Globus pallidus (tissue), 1 donor: ENCODE measurements around the gene MILR1.
"Not testable (repeated sequence)": the region's sequence is repeated elsewhere in the genome, so short reads cannot be mapped to it uniquely, and the experiment has no call there.

Source experiments
- DNase-seq: peaks from one replicate; pipeline ENCODE4 v3.0.0-alpha.2; 2015; ENCODE audit warnings: low spot score

MILR1 gene

GRCh38 chr17:64448665-64449512 is at the start of gene MILR1:
Gene MILR1, plus strand, starts transcription at chr17:64449115. Its CDS starts 54 bp downstream, at chr17:64449169.
- DNase-seq = peak; percentile 64

- no peak for DNase-seq
Measured at GRCh38 chr17:64399767-64400156, 49.2 kb upstream of the MILR1 start.

- no peak for DNase-seq
Measured at GRCh38 chr17:64400642-64401041, 48.3 kb upstream of the MILR1 start.

GRCh38 chr17:64401244-64401860 is 47.6 kb upstream of the MILR1 start:
- DNase-seq = no peak

GRCh38 chr17:64401941-64402340 is 47.0 kb upstream of the MILR1 start:
- DNase-seq = no peak

GRCh38 chr17:64402469-64402868 is 46.4 kb upstream of the MILR1 start:
- no peak for DNase-seq

- DNase-seq = no peak
Measured at GRCh38 chr17:64403881-64404460, 44.9 kb upstream of the MILR1 start.

GRCh38 chr17:64406321-64407200 is 42.4 kb upstream of the MILR1 start:
- DNase-seq = no peak

- no peak for DNase-seq
Measured at GRCh38 chr17:64410750-64411490, 38.0 kb upstream of the MILR1 start.

GRCh38 chr17:64411999-64412771 is 36.7 kb upstream of the MILR1 start:
- DNase-seq = peak; percentile 60

- DNase-seq = no peak
Measured at GRCh38 chr17:64412944-64413381, 36.0 kb upstream of the MILR1 start.

GRCh38 chr17:64413513-64413912 is 35.4 kb upstream of the MILR1 start:
- DNase-seq = no peak

GRCh38 chr17:64418506-64419339 is 30.2 kb upstream of the MILR1 start:
- DNase-seq = peak; percentile 52

GRCh38 chr17:64420143-64420670 is 28.7 kb upstream of the MILR1 start:
- DNase-seq = peak; percentile 74

- DNase-seq = not testable (repeated sequence)
Measured at GRCh38 chr17:64422121-64422520, 26.8 kb upstream of the MILR1 start.

- DNase-seq = no peak
Measured at GRCh38 chr17:64423881-64424280, 25.0 kb upstream of the MILR1 start.

- DNase-seq = no peak
Measured at GRCh38 chr17:64424324-64424849, 24.5 kb upstream of the MILR1 start.

GRCh38 chr17:64425191-64425590 is 23.7 kb upstream of the MILR1 start:
- DNase-seq = no peak

GRCh38 chr17:64426596-64426995 is 22.3 kb upstream of the MILR1 start:
- DNase-seq = no peak
